ENCODE results near the gene RAB39B.

Gene RAB39B

DNA sequence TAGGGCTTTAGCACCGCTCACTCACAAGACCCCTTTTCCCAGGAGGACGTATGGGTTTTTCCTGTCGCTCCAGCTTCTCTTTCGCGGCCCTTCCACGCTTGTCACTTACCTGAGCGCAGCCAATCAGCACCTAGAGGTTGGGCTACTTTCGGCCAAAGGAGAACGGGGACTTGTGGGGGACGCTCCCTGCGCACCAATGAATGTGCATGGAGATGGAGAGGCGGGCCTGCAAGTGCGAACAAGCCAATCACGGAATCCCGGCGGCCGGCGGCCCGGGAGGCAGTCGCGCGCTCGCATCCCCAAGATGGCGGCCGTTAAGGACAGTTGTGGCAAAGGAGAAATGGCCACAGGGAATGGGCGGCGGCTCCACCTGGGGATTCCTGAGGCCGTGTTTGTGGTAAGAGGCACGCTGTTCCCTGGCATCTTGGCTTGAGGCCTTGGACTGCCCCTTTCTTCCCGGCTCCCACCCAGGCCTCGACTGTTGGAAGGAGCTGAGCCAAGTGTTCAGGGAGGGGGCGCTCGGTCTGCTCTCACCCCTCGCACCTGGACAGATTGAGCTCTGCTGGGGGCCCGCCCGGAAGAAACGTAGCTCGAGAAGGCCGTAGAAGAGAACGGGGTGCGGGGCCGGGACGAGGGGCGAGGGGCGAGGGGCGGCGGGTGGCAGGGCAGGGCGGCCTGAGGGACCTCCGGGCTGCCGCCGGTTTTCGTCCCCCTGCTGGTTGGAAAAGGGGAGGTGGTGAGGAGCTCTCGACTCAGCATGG lies 47.9 kb downstream of the RAB39B start, which contains the start of gene VBP1:
Gene VBP1, plus strand, starts transcription at position 282 of the 761 bp plus-strand sequence. Its CDS starts 23 bp downstream, at position 305.
- no CpG with 5 or more reads among the region's 53 CpGs for WGBS (ENCODE audit: extremely low coverage, insufficient coverage, insufficient read length)
- H2AFZ ChIP-seq (ENCODE audit: insufficient read depth, low read length, poor library complexity): peak within 1 kb of the TSS; percentile 98
- peak within 1 kb of the TSS; percentile 90 for H3K4me3 ChIP-seq (ENCODE audit: low read depth, low read length)
- peaks cover 3 to 7% of the 10 kb centered on the region in 2 experiments for H3K36me3 ChIP-seq (ENCODE audit: control insufficient read depth in 1 of 2, insufficient read depth in 2 of 2, low read length in 2 of 2)
- H3K27me3 ChIP-seq (ENCODE audit: insufficient read depth, low read length): no peaks in the 10 kb centered on the region
- peaks cover 7% of the 10 kb centered on the region for H3K79me2 ChIP-seq (ENCODE audit: control insufficient read depth, insufficient read depth, low read length, poor library complexity)
- H3K9ac ChIP-seq (ENCODE audit: low read length): peak within 1 kb of the TSS; percentile 96
- H3K4ac ChIP-seq (ENCODE audit: low read depth, low read length): peak within 1 kb of the TSS; percentile 95
- H4K8ac ChIP-seq (ENCODE audit: low read depth, low read length): peak within 1 kb of the TSS; percentile 99
- H3K14ac ChIP-seq (ENCODE audit: low read length): peak within 1 kb of the TSS; percentile 99
- H4K12ac ChIP-seq (ENCODE audit: low read depth, low read length): peak within 1 kb of the TSS; percentile 99
- peak within 1 kb of the TSS; percentile 94 for H2BK120ac ChIP-seq (ENCODE audit: insufficient read depth, low read length, poor library complexity)
- peak within 1 kb of the TSS; percentile 89 for H3K27ac ChIP-seq (ENCODE audit: low read depth, low read length)
- peaks cover 2 to 5% of the 10 kb centered on the region in 2 experiments for H3K4me1 ChIP-seq (ENCODE audit: control insufficient read depth in 1 of 2, insufficient read depth in 2 of 2, low read length in 2 of 2)
- no peak within 1 kb of the TSS for H2BK12ac ChIP-seq (ENCODE audit: low read length)
- DNase-seq: peak; percentile 81 to 88
- H3K9me3 ChIP-seq (ENCODE audit: insufficient read depth, low read depth, low read length): no peaks in the 10 kb centered on the region
- no peak within 1 kb of the TSS for H3K23ac ChIP-seq (ENCODE audit: low read length)
- H2AK5ac ChIP-seq (ENCODE audit: low read length): peak within 1 kb of the TSS; percentile 69
- peak within 1 kb of the TSS; percentile 98 for H3K18ac ChIP-seq (ENCODE audit: low read length)
- peak within 1 kb of the TSS; percentile 95 for H4K91ac ChIP-seq (ENCODE audit: low read depth, low read length)
- H3K4me2 ChIP-seq (ENCODE audit: low read length): peak within 1 kb of the TSS; percentile 92
- peaks cover 6% of the 10 kb centered on the region for H3K79me1 ChIP-seq (ENCODE audit: low read length)
- H2BK5ac ChIP-seq (ENCODE audit: low read depth, low read length, poor library complexity): peak within 1 kb of the TSS; percentile 91

DNA sequence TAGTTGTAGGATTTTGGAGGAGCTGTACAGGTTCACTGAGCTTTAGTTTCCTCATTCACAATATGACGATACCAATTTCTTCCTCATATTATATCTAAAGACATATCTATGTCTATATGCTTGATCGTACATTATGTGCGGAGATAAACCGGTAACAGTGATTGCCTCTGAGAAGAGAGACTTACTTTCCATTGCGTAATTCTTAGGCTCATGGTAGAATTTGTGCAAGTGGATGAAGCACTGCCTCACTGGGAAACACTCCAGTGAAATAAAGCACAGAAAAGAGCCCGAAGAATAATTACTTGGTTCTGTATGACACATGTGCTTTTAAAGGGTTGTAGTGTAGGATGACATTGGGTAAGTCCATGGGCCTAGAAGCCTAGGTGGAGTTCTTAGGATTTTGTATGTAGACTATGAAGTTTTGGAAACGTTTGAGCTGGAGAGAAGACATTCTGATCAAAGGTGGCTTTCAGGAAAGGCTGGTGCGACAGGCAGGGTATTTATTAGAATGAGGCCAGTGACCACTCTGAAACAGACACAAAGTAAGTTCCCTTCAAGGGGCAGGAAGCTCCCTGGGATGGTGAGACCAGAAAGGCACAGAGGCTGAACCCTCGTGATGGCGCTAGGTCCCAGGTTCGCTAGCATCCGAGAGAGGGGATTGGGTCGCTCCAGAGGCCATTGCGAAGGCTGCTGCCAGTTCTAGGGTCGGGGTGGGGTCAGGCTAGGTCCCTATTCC lies 48.7 kb downstream of the RAB39B start:
- Histone ChIP-seq H3K23ac (ENCODE audit: low read length) (no peak overlapping the region), H3K79me1 (ENCODE audit: low read length) (peaks cover 6% of the 10 kb centered on the region), H3K36me3 (ENCODE audit: control insufficient read depth in 1 of 2, insufficient read depth in 2 of 2, low read length in 2 of 2) (peaks cover 0 to under 1% of the 10 kb centered on the region in 2 experiments), H2BK12ac (ENCODE audit: low read length) (no peak overlapping the region), H2AK5ac (ENCODE audit: low read length) (no peak overlapping the region), H3K27ac (ENCODE audit: low read depth, low read length) (peak overlapping the region; percentile 38), H3K14ac (ENCODE audit: low read length) (peak overlapping the region; percentile 97), H3K4me3 (ENCODE audit: low read depth, low read length) (peak overlapping the region; percentile 74), H4K12ac (ENCODE audit: low read depth, low read length) (peak overlapping the region; percentile 99), H2BK120ac (ENCODE audit: insufficient read depth, low read length, poor library complexity) (no peak overlapping the region), H3K4me1 (ENCODE audit: control insufficient read depth in 1 of 2, insufficient read depth in 2 of 2, low read length in 2 of 2) (peaks cover 2 to 5% of the 10 kb centered on the region in 2 experiments), H2BK5ac (ENCODE audit: low read depth, low read length, poor library complexity) (peak overlapping the region; percentile 2), H3K9ac (ENCODE audit: low read length) (peak overlapping the region; percentile 72), H3K4ac (ENCODE audit: low read depth, low read length) (no peak overlapping the region), H2AFZ (ENCODE audit: insufficient read depth, low read length, poor library complexity) (peak overlapping the region; percentile 98), H3K18ac (ENCODE audit: low read length) (peak overlapping the region; percentile 88), H4K8ac (ENCODE audit: low read depth, low read length) (peak overlapping the region; percentile 95), H4K91ac (ENCODE audit: low read depth, low read length) (peak overlapping the region; percentile 55), H3K79me2 (ENCODE audit: control insufficient read depth, insufficient read depth, low read length, poor library complexity) (peaks cover 7% of the 10 kb centered on the region), H3K9me3 (ENCODE audit: insufficient read depth, low read depth, low read length) (no peaks in the 10 kb centered on the region), H3K27me3 (ENCODE audit: insufficient read depth, low read length) (no peaks in the 10 kb centered on the region), H3K4me2 (ENCODE audit: low read length) (peak overlapping the region; percentile 92)
- WGBS (ENCODE audit: extremely low coverage, insufficient coverage, insufficient read length): no CpG with 5 or more reads among the region's 15 CpGs
- DNase-seq: no peak

DNA sequence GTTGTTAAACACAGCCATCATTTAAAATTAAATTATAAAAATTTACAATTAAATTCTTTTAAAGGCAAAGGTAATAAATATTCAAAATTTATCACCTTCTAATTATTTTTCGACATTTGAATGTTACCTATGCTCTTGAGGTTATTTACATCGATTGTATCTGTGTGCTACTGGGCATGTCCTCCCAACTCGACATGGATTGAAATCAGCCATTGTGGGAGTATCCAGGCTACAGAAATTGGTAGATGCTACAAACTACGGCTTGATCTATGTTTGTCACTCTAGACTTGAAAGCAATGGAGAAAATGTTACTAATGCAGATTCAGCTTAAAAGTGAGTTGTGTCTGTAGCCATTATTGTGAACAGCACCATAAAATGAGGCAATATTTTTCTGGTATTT lies 50.6 kb downstream of the RAB39B start:
- H3K27me3 ChIP-seq (ENCODE audit: insufficient read depth, low read length): no peaks in the 10 kb centered on the region
- no peak overlapping the region for H3K23ac ChIP-seq (ENCODE audit: low read length)
- H2AFZ ChIP-seq (ENCODE audit: insufficient read depth, low read length, poor library complexity): no peak overlapping the region
- H2BK5ac ChIP-seq (ENCODE audit: low read depth, low read length, poor library complexity): no peak overlapping the region
- H2BK12ac ChIP-seq (ENCODE audit: low read length): no peak overlapping the region
- no peak overlapping the region for H3K18ac ChIP-seq (ENCODE audit: low read length)
- WGBS (ENCODE audit: extremely low coverage, insufficient coverage, insufficient read length): no CpG with 5 or more reads among the region's 4 CpGs
- peaks cover 7% of the 10 kb centered on the region for H3K79me2 ChIP-seq (ENCODE audit: control insufficient read depth, insufficient read depth, low read length, poor library complexity)
- H3K14ac ChIP-seq (ENCODE audit: low read length): no peak overlapping the region
- peaks cover 6% of the 10 kb centered on the region for H3K79me1 ChIP-seq (ENCODE audit: low read length)
- H3K4me1 ChIP-seq (ENCODE audit: control insufficient read depth in 1 of 2, insufficient read depth in 2 of 2, low read length in 2 of 2): peaks cover 2 to 5% of the 10 kb centered on the region in 2 experiments
- H3K4me3 ChIP-seq (ENCODE audit: low read depth, low read length): no peak overlapping the region
- no peak overlapping the region for H2AK5ac ChIP-seq (ENCODE audit: low read length)
- no peak overlapping the region for H3K9ac ChIP-seq (ENCODE audit: low read length)
- no peak overlapping the region for H3K4ac ChIP-seq (ENCODE audit: low read depth, low read length)
- H3K9me3 ChIP-seq (ENCODE audit: insufficient read depth, low read depth, low read length): no peaks in the 10 kb centered on the region
- H3K27ac ChIP-seq (ENCODE audit: low read depth, low read length): no peak overlapping the region
- H4K12ac ChIP-seq (ENCODE audit: low read depth, low read length): no peak overlapping the region
- DNase-seq: no peak
- no peak overlapping the region for H4K8ac ChIP-seq (ENCODE audit: low read depth, low read length)
- no peak overlapping the region for H2BK120ac ChIP-seq (ENCODE audit: insufficient read depth, low read length, poor library complexity)
- no peak overlapping the region for H3K4me2 ChIP-seq (ENCODE audit: low read length)
- no peaks in the 10 kb centered on the region for H3K36me3 ChIP-seq (ENCODE audit: control insufficient read depth in 1 of 2, insufficient read depth in 2 of 2, low read length in 2 of 2)
- no peak overlapping the region for H4K91ac ChIP-seq (ENCODE audit: low read depth, low read length)

- no peak overlapping the region for H3K18ac ChIP-seq (ENCODE audit: low read length)
- no CpG with 5 or more reads among the region's 3 CpGs for WGBS (ENCODE audit: extremely low coverage, insufficient coverage, insufficient read length)
- H3K4ac ChIP-seq (ENCODE audit: low read depth, low read length): no peak overlapping the region
- no peak overlapping the region for H3K4me3 ChIP-seq (ENCODE audit: low read depth, low read length)
- H3K27me3 ChIP-seq (ENCODE audit: insufficient read depth, low read length): no peaks in the 10 kb centered on the region
- H4K8ac ChIP-seq (ENCODE audit: low read depth, low read length): no peak overlapping the region
- H3K4me2 ChIP-seq (ENCODE audit: low read length): no peak overlapping the region
- no peak overlapping the region for H2BK12ac ChIP-seq (ENCODE audit: low read length)
- H3K9ac ChIP-seq (ENCODE audit: low read length): no peak overlapping the region
- H2AK5ac ChIP-seq (ENCODE audit: low read length): no peak overlapping the region
- peaks cover 3% of the 10 kb centered on the region for H3K79me1 ChIP-seq (ENCODE audit: low read length)
- no peak overlapping the region for H2AFZ ChIP-seq (ENCODE audit: insufficient read depth, low read length, poor library complexity)
- no peaks in the 10 kb centered on the region for H3K9me3 ChIP-seq (ENCODE audit: insufficient read depth, low read depth, low read length)
- H4K12ac ChIP-seq (ENCODE audit: low read depth, low read length): no peak overlapping the region
- H3K27ac ChIP-seq (ENCODE audit: low read depth, low read length): no peak overlapping the region
- no peak overlapping the region for H2BK120ac ChIP-seq (ENCODE audit: insufficient read depth, low read length, poor library complexity)
- H3K23ac ChIP-seq (ENCODE audit: low read length): no peak overlapping the region
- H3K4me1 ChIP-seq (ENCODE audit: control insufficient read depth in 1 of 2, insufficient read depth in 2 of 2, low read length in 2 of 2): peaks cover 0 to 3% of the 10 kb centered on the region in 2 experiments
- no peak overlapping the region for H2BK5ac ChIP-seq (ENCODE audit: low read depth, low read length, poor library complexity)
- H3K79me2 ChIP-seq (ENCODE audit: control insufficient read depth, insufficient read depth, low read length, poor library complexity): peaks cover 2% of the 10 kb centered on the region
- DNase-seq: no peak
- H3K36me3 ChIP-seq (ENCODE audit: control insufficient read depth in 1 of 2, insufficient read depth in 2 of 2, low read length in 2 of 2): no peaks in the 10 kb centered on the region
- no peak overlapping the region for H4K91ac ChIP-seq (ENCODE audit: low read depth, low read length)
- no peak overlapping the region for H3K14ac ChIP-seq (ENCODE audit: low read length)
These were observed 53.1 kb downstream of the RAB39B start for GRCh38 chrX:155211208-155211607.
